ENCODE data around the gene TRIM67.

Gene TRIM67

DNA sequence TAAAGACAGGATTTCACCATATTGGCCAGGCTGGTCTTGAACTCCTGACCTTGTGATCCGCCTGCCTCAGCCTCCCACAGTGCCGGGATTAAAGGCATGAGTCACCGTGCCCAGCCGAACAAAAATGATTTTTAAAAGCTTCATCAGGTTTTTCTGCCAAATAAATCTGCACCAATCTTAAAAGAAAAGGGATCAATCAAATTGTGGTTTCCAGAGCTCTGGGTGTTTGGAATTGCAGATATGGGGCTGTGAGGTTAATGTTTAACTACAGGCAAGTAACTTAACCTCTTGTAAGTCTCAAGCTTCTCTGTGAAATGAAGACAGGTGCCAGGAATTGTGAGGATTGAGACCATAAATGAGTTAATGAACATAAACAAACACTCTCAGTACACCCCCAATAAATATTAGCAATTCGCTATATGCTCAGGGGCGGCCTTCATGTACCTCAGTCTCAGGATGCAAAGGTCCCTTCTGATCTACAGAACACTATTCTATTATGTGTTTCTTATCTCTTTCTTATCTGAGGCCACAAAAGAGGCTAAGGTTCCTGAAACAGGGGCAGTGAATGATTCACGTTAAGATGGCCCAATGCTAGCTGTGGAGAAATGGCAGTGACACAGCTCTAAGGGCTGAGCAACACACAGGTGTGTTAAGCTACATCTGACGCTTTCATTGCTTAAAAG, 72.0 kb downstream of the TRIM67 start:
- DNase-seq (ENCODE audit: low read depth, low spot score) = no peak

DNA sequence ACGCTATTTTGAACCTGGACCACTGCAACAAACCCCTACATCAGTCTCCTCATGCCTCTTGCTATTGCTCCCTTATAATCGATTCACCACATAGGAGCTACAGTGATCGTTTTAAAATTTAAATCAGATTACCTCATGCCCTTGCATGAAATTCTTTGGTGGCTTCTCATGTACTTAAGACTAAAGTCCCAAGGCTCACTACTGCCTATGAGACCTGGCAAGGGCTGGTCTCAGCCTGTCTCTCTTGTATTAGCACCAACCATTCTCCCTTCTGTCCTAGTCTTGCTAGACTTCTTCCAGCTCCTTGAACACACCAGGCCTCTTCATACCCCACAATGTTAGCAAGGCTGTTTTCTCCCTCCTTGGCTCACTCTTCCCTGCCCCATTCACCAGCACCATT, 72.6 kb downstream of the TRIM67 start:
- DNase-seq (ENCODE audit: low read depth, low spot score) = no peak

DNA sequence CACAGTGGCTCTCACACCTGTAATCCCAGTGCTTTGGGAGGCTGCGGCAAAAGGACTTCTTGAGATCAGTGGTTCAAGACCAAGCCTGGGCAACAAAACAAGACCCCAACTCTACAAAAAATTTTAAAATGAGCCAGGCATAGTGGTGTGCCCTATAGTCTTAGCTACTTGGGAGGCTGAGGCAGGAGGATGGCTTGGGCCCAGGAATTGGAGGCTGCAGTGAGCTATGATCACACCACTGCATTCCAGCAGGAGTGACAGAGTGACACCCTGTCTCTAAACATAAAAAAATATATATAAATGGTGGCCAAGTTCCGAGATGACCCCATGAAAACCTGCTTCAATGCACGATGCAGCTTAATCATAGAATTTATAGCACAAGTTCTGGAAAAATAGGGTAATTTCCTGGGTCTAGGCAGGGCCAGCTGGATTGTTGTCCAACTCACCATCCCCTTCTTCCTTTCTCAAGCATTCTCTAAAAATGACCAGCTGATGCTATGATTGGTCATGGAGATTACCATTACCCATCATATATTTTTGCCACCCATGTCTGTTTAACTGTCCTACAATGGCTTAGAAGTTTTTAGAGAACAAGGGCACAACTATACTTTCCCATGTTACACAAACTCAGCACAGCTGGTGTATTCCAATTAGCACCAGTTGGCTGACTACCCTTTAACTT, 73.8 kb downstream of the TRIM67 start:
- no peak for DNase-seq (ENCODE audit: low read depth, low spot score)

GRCh38 chr1:231236208-231236591, 74.3 kb downstream of the TRIM67 start:
- no peak for DNase-seq (ENCODE audit: low read depth, low spot score)

DNA sequence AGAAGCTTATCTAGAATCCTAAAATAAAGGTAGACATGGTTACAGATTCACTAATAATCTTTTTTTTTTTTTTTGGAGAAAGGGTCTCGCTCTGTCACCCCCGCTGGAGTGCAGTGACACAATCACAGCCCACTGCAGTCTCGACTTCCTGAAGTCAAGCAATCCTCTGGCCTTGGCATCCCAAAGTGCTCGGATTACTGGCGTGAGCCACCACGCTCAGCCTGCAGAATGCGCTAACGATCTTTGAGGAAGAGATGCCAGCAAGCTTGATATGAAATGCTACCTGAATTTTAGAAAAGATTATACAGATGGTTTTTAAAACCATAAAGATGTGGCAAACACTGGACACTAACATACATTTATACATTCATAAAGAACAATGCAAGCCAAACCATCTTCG, 75.1 kb downstream of the TRIM67 start:
- DNase-seq (ENCODE audit: low read depth, low spot score) = no peak

GRCh38 chr1:231238298-231238697, 76.4 kb downstream of the TRIM67 start:
- no peak for DNase-seq (ENCODE audit: low read depth, low spot score)

DNA sequence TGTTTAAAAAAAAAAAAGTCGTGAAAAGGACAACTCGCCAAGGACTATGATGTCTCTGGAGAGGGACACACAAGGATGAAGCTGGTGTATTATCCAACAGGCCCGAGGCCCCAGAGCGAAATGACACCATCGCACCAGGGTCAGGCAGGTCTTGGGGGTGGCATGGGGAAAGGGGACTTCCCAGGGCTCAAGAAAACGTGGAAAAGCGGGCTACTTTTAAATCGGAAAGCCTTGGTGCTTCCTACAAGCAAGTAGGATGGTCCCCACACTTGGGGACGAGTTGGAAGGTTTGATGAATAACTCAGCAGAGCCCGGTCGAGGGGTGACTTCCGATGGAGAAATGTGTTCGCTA, 78.6 kb downstream of the TRIM67 start:
- DNase-seq (ENCODE audit: low read depth, low spot score) = no peak

- peak; percentile 93 for DNase-seq (ENCODE audit: low read depth, low spot score)
These were observed 79.3 kb downstream of the TRIM67 start, which contains the start of gene GNPAT for GRCh38 chr1:231240883-231241735. Gene GNPAT (plus strand): TSS chr1:231241212. CDS start chr1:231241379, 167 bp downstream.

DNA sequence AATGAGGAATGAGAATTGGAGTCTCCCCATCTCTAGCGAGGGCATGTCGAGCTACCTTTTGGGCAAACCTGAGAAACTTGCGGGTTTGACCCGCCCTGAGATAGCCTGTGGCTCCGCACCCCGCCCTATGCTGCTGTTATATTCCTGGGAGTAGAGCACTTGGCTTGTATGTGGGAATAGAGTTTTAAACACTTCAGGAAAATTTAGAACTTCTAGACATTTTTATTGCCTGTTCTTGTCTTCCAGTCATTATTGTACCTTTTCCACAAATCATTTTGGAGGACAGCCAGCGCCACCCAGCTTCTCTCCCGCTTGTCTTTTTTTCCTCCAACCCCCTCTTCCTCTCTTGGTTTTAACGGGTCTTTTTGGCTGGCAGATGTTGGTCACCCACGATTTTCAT, 79.9 kb downstream of the TRIM67 start:
- no peak for DNase-seq (ENCODE audit: low read depth, low spot score)

GRCh38 chr1:231242516-231243198, 80.8 kb downstream of the TRIM67 start:
- no peak for DNase-seq (ENCODE audit: low read depth, low spot score)

DNA sequence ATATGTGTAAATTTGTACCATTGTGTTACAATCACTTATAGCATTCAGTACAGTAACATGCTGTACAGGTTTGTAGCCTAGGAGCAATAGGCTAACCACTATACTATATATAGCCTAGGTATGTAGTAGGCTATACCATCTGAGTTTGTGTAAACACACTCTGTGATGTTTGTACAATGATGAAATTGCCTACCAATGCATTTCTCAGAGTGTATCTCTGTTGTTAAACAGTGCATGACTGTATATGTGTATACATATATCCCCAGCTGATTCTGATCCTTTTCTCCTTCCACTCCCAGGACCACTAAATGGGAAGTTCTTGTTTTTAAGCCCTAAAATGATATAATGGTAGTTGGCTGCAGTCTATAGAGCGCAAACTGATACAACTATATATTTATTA, 86.9 kb downstream of the TRIM67 start:
- no peak for DNase-seq (ENCODE audit: low read depth, low spot score)

DNA sequence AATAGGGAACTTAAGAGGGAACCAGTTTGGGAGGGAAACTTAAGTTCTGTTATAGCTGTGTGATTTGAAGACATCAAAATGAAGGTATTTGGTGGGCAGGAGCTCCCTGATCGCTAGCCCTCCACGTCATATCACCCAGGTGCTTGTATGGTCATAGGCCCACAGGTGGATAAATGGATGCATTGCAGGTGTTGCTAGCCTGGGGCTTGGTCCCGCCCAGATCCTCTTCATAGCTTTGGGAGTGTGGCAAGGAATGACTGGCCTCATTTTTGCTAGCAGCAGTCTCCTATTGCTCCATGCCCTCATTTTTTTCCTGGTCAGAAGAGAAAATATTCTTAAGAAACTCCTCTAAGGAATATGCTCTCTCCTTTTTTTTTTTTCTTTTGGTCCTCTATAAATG, 90.5 kb downstream of the TRIM67 start:
- no peak for DNase-seq (ENCODE audit: low read depth, low spot score)

DNA sequence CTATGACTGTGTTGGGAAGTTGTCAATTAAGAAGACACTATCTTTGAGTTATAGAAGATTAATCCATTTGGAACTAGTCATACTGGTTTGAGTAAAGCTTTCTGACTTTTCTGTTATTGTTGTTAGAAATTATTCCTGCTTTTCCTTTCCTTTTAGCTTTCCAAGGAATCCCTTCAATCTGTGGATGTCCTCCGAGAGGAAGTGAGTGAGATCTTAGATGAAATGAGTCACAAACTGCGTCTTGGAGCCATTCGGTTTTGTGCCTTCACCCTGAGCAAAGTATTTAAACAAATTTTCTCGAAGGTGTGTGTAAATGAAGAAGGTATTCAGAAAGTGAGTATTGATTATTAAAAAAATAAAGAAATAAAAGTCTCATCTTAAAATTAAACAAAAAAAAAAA, 98.5 kb downstream of the TRIM67 start:
- no peak for DNase-seq (ENCODE audit: low read depth, low spot score)

- no peak for DNase-seq (ENCODE audit: low read depth, low spot score)
These were observed 102.8 kb downstream of the TRIM67 start for GRCh38 chr1:231264642-231265041.

DNA sequence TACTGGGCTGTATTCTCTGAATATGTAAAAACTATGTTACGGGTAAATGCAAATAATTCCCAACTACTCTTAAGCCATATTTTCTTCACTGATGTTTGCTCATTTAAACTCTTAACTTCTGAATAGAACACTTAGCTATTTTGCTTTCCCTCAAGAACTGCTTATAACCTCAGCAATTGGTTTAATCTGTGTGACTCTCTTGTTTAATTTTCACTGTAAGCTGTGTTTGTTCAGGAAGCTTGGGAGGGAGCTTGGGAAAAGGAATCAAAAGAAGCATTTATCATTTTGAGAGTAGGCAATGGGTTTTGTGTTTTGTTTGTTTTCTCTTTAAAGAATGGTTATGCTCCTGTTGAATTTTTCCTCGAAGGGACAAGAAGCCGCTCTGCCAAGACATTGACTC, 103.5 kb downstream of the TRIM67 start:
- DNase-seq (ENCODE audit: low read depth, low spot score) = no peak

GRCh38 chr1:231266811-231267322, 105.0 kb downstream of the TRIM67 start:
- no peak for DNase-seq (ENCODE audit: low read depth, low spot score)
